Mesendoderm (in vitro differentiated cells): Measurements from ENCODE around the gene PRKCSH.
"Not testable (repeated sequence)": the region's sequence is repeated elsewhere in the genome, so short reads cannot be mapped to it uniquely, and the experiment has no call there.

Experiments used
- DNase-seq: peaks from one replicate; pipeline ENCODE4 v3.0.0; 2013
- H2AK5ac ChIP-seq: 2 replicates; pipeline ENCODE4 v1.6.1; 2013; ENCODE audit warnings: low read length, inconsistent platforms
- H2BK120ac ChIP-seq: 2 replicates; pipeline ENCODE4 v1.6.1; 2013; ENCODE audit warnings: low read depth, mild to moderate bottlenecking, low read length, moderate library complexity, mixed read lengths
- H2BK15ac ChIP-seq: replicated peaks from 2 replicates; pipeline ENCODE4 v1.6.1; 2013; ENCODE audit warnings: low read depth, mild to moderate bottlenecking, moderate library complexity
- H2BK5ac ChIP-seq: 2 replicates; pipeline ENCODE4 v1.6.1; 2013; ENCODE audit warnings: low read length, inconsistent platforms
- H3K18ac ChIP-seq: 2 replicates; pipeline ENCODE4 v1.6.1; 2013; ENCODE audit warnings: mild to moderate bottlenecking, low read length, mixed read lengths
- H3K23ac ChIP-seq: one replicate; pipeline ENCODE4 v1.6.1; 2013; ENCODE audit warnings: low read length
- H3K27ac ChIP-seq: 2 replicates; pipeline ENCODE4 v1.5.1; 2013; ENCODE audit warnings: low read depth, mild to moderate bottlenecking, inconsistent platforms, low read length, moderate library complexity
- H3K27me3 ChIP-seq: 2 replicates; pipeline ENCODE4 v1.6.1; 2013; ENCODE audit warnings: low read length, control low read depth, mild to moderate bottlenecking, inconsistent platforms; ENCODE audit not compliant: insufficient read depth, poor library complexity
- H3K36me3 ChIP-seq: 2 replicates; pipeline ENCODE4 v1.6.1; 2013; ENCODE audit warnings: low read length, inconsistent platforms; ENCODE audit not compliant: control insufficient read depth, insufficient read depth
- H3K4ac ChIP-seq: one replicate; pipeline ENCODE4 v1.6.1; 2013; ENCODE audit warnings: low read depth, mild to moderate bottlenecking, low read length, moderate library complexity
- H3K4me1 ChIP-seq: 2 replicates; pipeline ENCODE4 v1.6.1; 2013; ENCODE audit warnings: low read depth, low read length, inconsistent platforms; ENCODE audit not compliant: control insufficient read depth
- H3K4me2 ChIP-seq: 2 replicates; pipeline ENCODE4 v1.6.1; 2013; ENCODE audit warnings: low read length
- H3K4me3 ChIP-seq: 2 replicates; pipeline ENCODE4 v1.5.1; 2013; ENCODE audit warnings: mild to moderate bottlenecking, low read length
- H3K56ac ChIP-seq: one replicate; pipeline ENCODE4 v1.6.1; 2013; ENCODE audit warnings: low read length
- H3K79me1 ChIP-seq: 2 replicates; pipeline ENCODE4 v1.6.1; 2013; ENCODE audit warnings: low read length, inconsistent platforms
- H3K79me2 ChIP-seq: 2 replicates; pipeline ENCODE4 v1.6.1; 2013; ENCODE audit warnings: mild to moderate bottlenecking, low read length; ENCODE audit not compliant: control insufficient read depth, insufficient read depth
- H3K9ac ChIP-seq: 2 replicates; pipeline ENCODE4 v1.6.1; 2013; ENCODE audit warnings: low read length, inconsistent platforms
- H4K5ac ChIP-seq: one replicate; pipeline ENCODE4 v1.6.1; 2013; ENCODE audit warnings: low read length
- H4K8ac ChIP-seq: one replicate; pipeline ENCODE4 v1.6.1; 2013; ENCODE audit warnings: low read depth, mild to moderate bottlenecking, control low read depth, low read length, moderate library complexity
- WGBS: extraction: QIAGEN DNeasy Blood & Tissue Kit; methylation state at CpG from one replicate; pipeline ENCODE4 v1.1.7; 2013; ENCODE audit warnings: low lambda C conversion rate, missing lambda C conversion rate; ENCODE audit not compliant: insufficient coverage; ENCODE audit errors: extremely low coverage; 5-methylcytosine and 5-hydroxymethylcytosine counted together

Gene PRKCSH

DNA sequence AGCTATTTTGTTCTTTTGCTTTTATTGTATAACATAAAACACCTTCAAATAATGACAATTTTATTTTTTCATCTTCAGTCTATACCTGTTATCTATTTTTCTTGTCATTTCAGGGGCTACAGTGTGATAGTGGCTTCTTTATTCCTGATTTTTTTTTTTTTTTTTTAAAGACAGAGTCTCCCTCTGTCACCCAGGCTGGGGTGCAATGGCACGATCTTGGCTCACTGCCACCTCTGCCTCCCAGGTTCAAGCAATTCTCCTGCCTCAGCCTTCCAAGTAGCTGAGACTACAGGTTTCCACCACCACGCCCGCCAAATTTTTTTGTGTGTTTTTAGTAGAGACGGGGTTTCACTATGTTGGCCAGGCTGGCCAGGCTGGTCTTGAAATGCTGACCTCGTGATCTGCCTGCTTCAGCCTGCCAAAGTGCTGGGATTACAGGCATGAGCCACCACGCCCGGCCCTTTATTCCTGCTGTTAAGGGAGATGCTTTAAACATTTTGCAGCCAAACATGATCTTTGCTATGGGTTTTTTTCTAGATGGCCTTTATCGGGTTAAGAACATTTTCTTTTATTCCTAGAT lies 32.9 kb downstream of the PRKCSH start:
- not testable (repeated sequence) for DNase-seq, H3K36me3 ChIP-seq

DNA sequence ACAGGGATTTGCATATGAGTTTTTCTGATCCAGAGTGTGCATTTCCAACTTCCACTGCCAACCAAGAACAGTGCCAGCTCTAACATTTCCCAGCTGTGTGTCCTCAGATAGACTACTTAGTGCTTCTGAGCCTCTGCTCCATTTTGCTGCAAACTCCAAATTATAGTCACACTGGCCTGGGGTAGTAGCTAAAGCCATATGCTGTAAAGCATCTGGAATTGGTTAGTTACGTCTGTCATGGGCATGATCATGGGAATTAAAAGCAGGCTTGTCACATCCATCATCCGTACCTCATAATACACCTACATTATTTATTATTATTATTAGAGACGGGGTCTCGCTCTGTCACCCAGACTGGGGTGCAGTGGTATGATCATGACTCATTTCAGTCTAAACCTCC lies 38.3 kb downstream of the PRKCSH start:
- Histone ChIP-seq H3K27me3 (no peaks in the 10 kb centered on the region), H3K4me3 (no peak overlapping the region), H3K9ac (no peak overlapping the region), H4K5ac (no peak overlapping the region), H3K27ac (no peak overlapping the region), H3K79me1 (no peaks in the 10 kb centered on the region), H3K23ac (no peak overlapping the region), H2BK5ac (no peak overlapping the region), H3K36me3 (no peaks in the 10 kb centered on the region), H3K4me1 (no peaks in the 10 kb centered on the region), H3K79me2 (no peaks in the 10 kb centered on the region), H2BK15ac (no peak overlapping the region), H3K4ac (no peak overlapping the region), H2AK5ac (no peak overlapping the region), H3K4me2 (no peak overlapping the region), H4K8ac (no peak overlapping the region), H3K18ac (no peak overlapping the region), H2BK120ac (no peak overlapping the region), H3K56ac (no peak overlapping the region)
- WGBS = no CpG with 5 or more reads among the region's 4 CpGs
- DNase-seq = no peak

More for the DNA sequence above, 32.9 kb downstream of the PRKCSH start:
- not testable (repeated sequence) for H3K9ac ChIP-seq, H3K4me3 ChIP-seq, H3K4me2 ChIP-seq, H3K4ac ChIP-seq, H3K56ac ChIP-seq, H3K18ac ChIP-seq, H3K27ac ChIP-seq, H3K79me1 ChIP-seq, H2BK120ac ChIP-seq, H3K23ac ChIP-seq, H3K4me1 ChIP-seq, H3K27me3 ChIP-seq, H4K5ac ChIP-seq, H2BK5ac ChIP-seq, H2AK5ac ChIP-seq, H4K8ac ChIP-seq, H2BK15ac ChIP-seq, H3K79me2 ChIP-seq
- WGBS = no CpG with 5 or more reads among the region's 8 CpGs

DNA sequence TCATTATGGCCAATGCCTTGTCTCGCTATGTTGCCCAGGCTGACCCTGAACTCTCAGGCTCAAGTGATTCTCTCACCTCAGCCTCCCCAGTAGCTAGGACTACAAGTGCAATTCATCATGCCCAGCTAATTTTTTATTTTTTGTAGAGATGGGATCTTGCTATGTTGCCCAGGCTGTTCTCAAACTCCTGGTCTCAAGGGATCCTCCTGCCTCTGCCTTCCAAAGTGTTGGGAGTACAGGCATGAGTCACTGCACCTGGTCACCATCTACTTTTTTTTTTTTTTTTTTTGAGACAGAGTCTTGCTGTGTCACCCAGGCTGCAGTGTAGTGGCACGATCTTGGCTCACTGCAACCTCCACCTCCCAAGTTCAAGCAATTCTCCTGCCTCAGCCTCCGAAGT lies 39.9 kb downstream of the PRKCSH start:
- H4K5ac ChIP-seq, H3K4ac ChIP-seq, H3K27ac ChIP-seq, H3K79me1 ChIP-seq, H3K4me3 ChIP-seq, H3K36me3 ChIP-seq, H3K4me1 ChIP-seq, H4K8ac ChIP-seq, H3K27me3 ChIP-seq, H2AK5ac ChIP-seq, H3K4me2 ChIP-seq, H3K18ac ChIP-seq, H2BK15ac ChIP-seq, H2BK120ac ChIP-seq, H2BK5ac ChIP-seq, H3K9ac ChIP-seq, DNase-seq, H3K56ac ChIP-seq, H3K79me2 ChIP-seq, H3K23ac ChIP-seq: not testable (repeated sequence)
- WGBS = no CpG with 5 or more reads among the region's 3 CpGs

DNA sequence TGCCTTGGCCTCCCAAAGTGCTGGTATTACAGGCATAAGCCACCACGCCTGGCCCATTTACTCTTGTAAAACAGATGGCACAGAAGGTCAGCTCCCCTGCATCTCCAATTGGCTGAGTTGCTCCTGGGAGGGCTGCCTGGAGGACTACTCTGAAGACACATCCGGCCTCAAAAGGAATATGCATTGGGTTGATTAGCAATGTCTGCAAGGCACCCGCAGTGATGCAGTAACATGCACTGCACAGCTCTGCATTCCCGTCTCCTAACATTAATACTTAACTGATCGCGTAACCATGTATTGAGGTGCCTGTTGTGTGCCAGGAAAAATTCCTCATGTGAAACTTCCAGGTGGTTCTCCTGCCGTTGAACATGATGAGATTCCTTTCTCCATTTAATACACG lies 40.4 kb downstream of the PRKCSH start:
- H3K79me2 ChIP-seq = no peaks in the 10 kb centered on the region
- no peak overlapping the region for H2AK5ac ChIP-seq
- H3K4me1 ChIP-seq = no peaks in the 10 kb centered on the region
- no peaks in the 10 kb centered on the region for H3K79me1 ChIP-seq
- no peak overlapping the region for H3K4me3 ChIP-seq
- H2BK120ac ChIP-seq = no peak overlapping the region
- no peak overlapping the region for H3K4me2 ChIP-seq
- H4K8ac ChIP-seq = no peak overlapping the region
- DNase-seq = no peak
- no peak overlapping the region for H2BK15ac ChIP-seq
- no peak overlapping the region for H3K27ac ChIP-seq
- no peaks in the 10 kb centered on the region for H3K36me3 ChIP-seq
- peaks cover 8% of the 10 kb centered on the region for H3K27me3 ChIP-seq
- H4K5ac ChIP-seq = no peak overlapping the region
- H3K18ac ChIP-seq = no peak overlapping the region
- no peak overlapping the region for H3K56ac ChIP-seq
- no peak overlapping the region for H2BK5ac ChIP-seq
- no peak overlapping the region for H3K23ac ChIP-seq
- no peak overlapping the region for H3K4ac ChIP-seq
- no CpG with 5 or more reads among the region's 8 CpGs for WGBS
- H3K9ac ChIP-seq = no peak overlapping the region

- Histone ChIP-seq H3K4ac (no peak overlapping the region), H2BK5ac (no peak overlapping the region), H3K79me2 (no peaks in the 10 kb centered on the region), H3K4me2 (no peak overlapping the region), H3K4me1 (no peaks in the 10 kb centered on the region), H3K27me3 (peaks cover 15% of the 10 kb centered on the region), H4K8ac (no peak overlapping the region), H4K5ac (no peak overlapping the region), H3K27ac (no peak overlapping the region), H3K79me1 (no peaks in the 10 kb centered on the region), H3K9ac (no peak overlapping the region), H2BK15ac (no peak overlapping the region), H3K56ac (no peak overlapping the region), H3K36me3 (no peaks in the 10 kb centered on the region), H3K4me3 (no peak overlapping the region), H3K18ac (no peak overlapping the region), H2BK120ac (no peak overlapping the region), H2AK5ac (no peak overlapping the region), H3K23ac (no peak overlapping the region)
- no peak for DNase-seq
- WGBS = no CpG with 5 or more reads among the region's 19 CpGs
These were observed 43.0 kb downstream of the PRKCSH start for GRCh38 chr19:11478167-11479089.
